ENCODE data around the gene POLL.

GRCh38 chr10:101560298-101561067 is 27.6 kb downstream of the POLL start:
- TF ChIP-seq CTCF (IDR thresholded peaks at IDR 0.05; ENCODE audit: insufficient read depth, low read depth, low read length), result no peak
- no peak for TF ChIP-seq EZH2 (IDR thresholded peaks at IDR 0.05; ENCODE audit: insufficient read depth, low read length)
